Measurements from ENCODE around the gene RSPH9. TPM values are rescaled to one million over a fixed set of nuclear protein-coding genes. Genes with fewer than 3 reads are reported as not detected.

RSPH9 gene
- total RNA-seq, 1 experiment from 2014 or later, result 0.28 TPM

DNA sequence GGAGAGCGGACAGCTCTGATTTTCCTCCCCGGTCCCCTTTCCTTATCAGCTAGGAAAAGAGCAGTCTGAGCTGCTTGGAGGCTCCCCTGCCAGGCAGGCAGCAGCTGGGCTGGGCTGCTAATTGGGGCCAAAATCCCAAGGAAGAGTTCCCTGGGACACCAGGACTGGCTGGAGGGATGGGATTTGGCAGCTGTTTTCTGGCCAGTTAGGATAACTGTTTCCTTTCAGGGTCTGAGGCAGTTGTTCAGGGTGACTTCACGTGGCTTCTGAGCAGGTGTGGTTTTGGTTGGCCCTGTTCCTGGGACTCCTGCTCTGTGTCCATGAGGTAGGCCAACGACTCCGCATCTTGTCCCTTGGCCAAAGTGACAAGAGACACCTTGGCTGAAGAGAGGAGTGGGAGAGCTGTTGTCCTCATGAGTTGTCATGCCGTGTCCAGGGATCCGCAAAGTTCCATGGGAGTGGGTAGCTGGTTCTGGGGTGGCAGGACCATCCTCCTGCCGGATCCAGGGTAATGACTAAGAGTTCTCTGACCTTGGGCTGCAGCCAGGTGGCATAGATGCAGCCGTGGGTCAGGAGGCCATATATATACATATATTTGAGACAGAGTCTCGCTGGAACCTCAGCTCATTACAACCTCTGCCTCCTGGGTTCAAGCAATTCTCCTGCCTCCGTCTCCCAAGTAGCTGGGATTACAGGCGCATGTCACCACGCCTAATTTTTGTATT lies 21.5 kb downstream of the RSPH9 start:
- in situ Hi-C loops (cut with HindIII; ENCODE audit: low pct_unique_long_range_greater_than_20kb, low sequenced_read_pairs), result no loop called here
- no peak for ATAC-seq

DNA sequence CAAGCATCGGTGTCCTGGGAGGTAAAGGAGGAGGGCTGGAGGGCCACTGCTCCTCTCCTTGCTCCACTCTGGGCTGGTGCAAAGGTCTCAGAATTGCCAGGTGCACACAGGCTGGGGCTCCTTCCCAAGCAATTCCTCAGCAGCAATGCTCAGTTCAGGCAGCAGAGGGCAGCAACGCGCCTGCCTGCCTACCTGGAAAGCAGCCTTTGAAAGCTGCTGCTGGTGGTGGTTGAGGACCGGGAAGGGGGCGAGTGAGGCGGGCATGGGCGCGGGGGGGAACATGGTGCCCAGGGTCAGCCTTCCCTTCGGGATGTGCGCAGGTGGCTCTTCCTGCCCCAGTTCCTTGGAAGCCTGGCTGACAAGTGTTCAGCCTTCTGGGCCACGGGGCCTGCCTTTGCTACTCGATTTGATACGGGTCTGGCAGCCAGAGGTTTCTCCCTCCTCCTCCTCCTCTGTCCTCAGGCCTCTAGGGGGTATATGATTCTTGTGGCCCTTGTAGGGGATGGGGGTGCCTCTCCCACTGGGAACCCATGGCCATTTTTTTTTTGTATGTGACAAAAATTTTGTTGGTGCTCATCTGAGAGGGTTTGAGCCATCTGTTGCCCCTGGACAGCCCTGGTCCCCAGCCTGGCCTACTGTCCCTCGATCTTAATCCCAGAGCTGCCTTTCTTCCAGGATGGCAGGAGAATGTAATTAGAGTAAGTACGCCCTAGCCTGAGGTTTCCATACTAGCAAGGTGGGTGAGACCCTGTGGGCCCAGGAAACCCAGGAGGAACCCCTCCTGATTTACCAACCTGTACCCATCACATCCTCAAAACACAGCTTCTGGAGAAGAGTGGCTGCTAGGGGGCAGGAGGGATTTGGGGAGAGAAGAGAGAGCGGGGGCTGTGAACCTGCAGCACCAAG lies 22.7 kb downstream of the RSPH9 start:
- POLR2A ChIA-PET, result no interaction called here
- DNase-seq (ENCODE audit: low read depth, low spot score), result no peak
- Histone ChIP-seq H3K4me3 (ENCODE audit: low read depth in 2 of 2, low read length in 2 of 2) (no peak overlapping the region), H3K9me3 (ENCODE audit: control insufficient read depth, insufficient read depth, low read depth, low read length) (no peaks in the 10 kb centered on the region), H3K4me1 (ENCODE audit: control insufficient read depth, insufficient read depth, low read length) (peaks cover 9% of the 10 kb centered on the region), H3K27ac (ENCODE audit: low read length) (no peak overlapping the region; the same call in 1 of the 2 replicates), H3K27me3 (ENCODE audit: control insufficient read depth, insufficient read depth, low read length) (no peaks in the 10 kb centered on the region), H3K36me3 (ENCODE audit: control insufficient read depth, insufficient read depth, low read length) (no peaks in the 10 kb centered on the region)
- intact Hi-C loops (cut with micrococcal nuclease; ENCODE audit: unreplicated experiment) (loop anchor here (1.0 to 5.0 kb wide), 2 partner anchors 105 to 412 kb away; partner anchors contain the start of gene VEGFA), in situ Hi-C loops (cut with HindIII; ENCODE audit: low pct_unique_long_range_greater_than_20kb, low sequenced_read_pairs) (no loop called here)
- CTCF ChIA-PET, result interaction anchor here (0.7 to 2.0 kb wide), 4 partner anchors 38 to 412 kb away, joined by 3 to 10 read pairs (median 4); no protein-coding TSS in a partner anchor
- peak; percentile 75 for ATAC-seq
- TF ChIP-seq POLR2AphosphoS5 (IDR thresholded peaks at IDR 0.05; ENCODE audit: low read depth, low read length), result peak; percentile 40; the same call in 1 of the 2 replicates
- TF ChIP-seq, protein P1, sequence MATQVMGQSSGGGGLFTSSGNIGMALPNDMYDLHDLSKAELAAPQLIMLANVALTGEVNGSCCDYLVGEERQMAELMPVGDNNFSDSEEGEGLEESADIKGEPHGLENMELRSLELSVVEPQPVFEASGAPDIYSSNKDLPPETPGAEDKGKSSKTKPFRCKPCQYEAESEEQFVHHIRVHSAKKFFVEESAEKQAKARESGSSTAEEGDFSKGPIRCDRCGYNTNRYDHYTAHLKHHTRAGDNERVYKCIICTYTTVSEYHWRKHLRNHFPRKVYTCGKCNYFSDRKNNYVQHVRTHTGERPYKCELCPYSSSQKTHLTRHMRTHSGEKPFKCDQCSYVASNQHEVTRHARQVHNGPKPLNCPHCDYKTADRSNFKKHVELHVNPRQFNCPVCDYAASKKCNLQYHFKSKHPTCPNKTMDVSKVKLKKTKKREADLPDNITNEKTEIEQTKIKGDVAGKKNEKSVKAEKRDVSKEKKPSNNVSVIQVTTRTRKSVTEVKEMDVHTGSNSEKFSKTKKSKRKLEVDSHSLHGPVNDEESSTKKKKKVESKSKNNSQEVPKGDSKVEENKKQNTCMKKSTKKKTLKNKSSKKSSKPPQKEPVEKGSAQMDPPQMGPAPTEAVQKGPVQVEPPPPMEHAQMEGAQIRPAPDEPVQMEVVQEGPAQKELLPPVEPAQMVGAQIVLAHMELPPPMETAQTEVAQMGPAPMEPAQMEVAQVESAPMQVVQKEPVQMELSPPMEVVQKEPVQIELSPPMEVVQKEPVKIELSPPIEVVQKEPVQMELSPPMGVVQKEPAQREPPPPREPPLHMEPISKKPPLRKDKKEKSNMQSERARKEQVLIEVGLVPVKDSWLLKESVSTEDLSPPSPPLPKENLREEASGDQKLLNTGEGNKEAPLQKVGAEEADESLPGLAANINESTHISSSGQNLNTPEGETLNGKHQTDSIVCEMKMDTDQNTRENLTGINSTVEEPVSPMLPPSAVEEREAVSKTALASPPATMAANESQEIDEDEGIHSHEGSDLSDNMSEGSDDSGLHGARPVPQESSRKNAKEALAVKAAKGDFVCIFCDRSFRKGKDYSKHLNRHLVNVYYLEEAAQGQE (IDR thresholded peaks at IDR 0.05; ENCODE audit: insufficient read depth in 1 of 2, low read depth in 2 of 2, low read length in 1 of 2), result no peak
- TF ChIP-seq, protein P2, sequence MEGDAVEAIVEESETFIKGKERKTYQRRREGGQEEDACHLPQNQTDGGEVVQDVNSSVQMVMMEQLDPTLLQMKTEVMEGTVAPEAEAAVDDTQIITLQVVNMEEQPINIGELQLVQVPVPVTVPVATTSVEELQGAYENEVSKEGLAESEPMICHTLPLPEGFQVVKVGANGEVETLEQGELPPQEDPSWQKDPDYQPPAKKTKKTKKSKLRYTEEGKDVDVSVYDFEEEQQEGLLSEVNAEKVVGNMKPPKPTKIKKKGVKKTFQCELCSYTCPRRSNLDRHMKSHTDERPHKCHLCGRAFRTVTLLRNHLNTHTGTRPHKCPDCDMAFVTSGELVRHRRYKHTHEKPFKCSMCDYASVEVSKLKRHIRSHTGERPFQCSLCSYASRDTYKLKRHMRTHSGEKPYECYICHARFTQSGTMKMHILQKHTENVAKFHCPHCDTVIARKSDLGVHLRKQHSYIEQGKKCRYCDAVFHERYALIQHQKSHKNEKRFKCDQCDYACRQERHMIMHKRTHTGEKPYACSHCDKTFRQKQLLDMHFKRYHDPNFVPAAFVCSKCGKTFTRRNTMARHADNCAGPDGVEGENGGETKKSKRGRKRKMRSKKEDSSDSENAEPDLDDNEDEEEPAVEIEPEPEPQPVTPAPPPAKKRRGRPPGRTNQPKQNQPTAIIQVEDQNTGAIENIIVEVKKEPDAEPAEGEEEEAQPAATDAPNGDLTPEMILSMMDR (IDR thresholded peaks at IDR 0.05), result peak; percentile 98
- BruUV-seq (replicated peaks), result no TSS peak

More for the DNA sequence above, 21.5 kb downstream of the RSPH9 start:
- Histone ChIP-seq H3K4me3 (ENCODE audit: low read depth in 2 of 2, low read length in 2 of 2) (no peak overlapping the region), H3K27me3 (ENCODE audit: control insufficient read depth, insufficient read depth, low read length) (no peaks in the 10 kb centered on the region), H3K4me1 (ENCODE audit: control insufficient read depth, insufficient read depth, low read length) (peaks cover 9% of the 10 kb centered on the region), H3K36me3 (ENCODE audit: control insufficient read depth, insufficient read depth, low read length) (no peaks in the 10 kb centered on the region), H3K9me3 (ENCODE audit: control insufficient read depth, insufficient read depth, low read depth, low read length) (no peaks in the 10 kb centered on the region), H3K27ac (ENCODE audit: low read length) (no peak overlapping the region)
- no TSS peak for BruUV-seq (replicated peaks)
- CTCF ChIA-PET, result interaction anchor here (0.7 to 1.3 kb wide), 4 partner anchors 92 to 412 kb away, joined by 3 to 6 read pairs (median 4); no protein-coding TSS in a partner anchor
- POLR2A ChIA-PET, result no interaction called here
- no peak for DNase-seq (ENCODE audit: low read depth, low spot score)
- intact Hi-C loops (cut with micrococcal nuclease; ENCODE audit: unreplicated experiment), result loop anchor here (5.0 kb wide), 1 partner anchor 106 kb away; the partner anchor contains the start of gene VEGFA
- TF ChIP-seq TCF7L2 (IDR thresholded peaks at IDR 0.05; ENCODE audit: low read depth, low read length), result no peak
- TF ChIP-seq, protein P2 (IDR thresholded peaks at IDR 0.05), result no peak
- TF ChIP-seq SIN3A (IDR thresholded peaks at IDR 0.05; ENCODE audit: borderline replicate concordance, insufficient read depth, low read depth, low read length), result no peak
- TF ChIP-seq, protein P1 (IDR thresholded peaks at IDR 0.05; ENCODE audit: insufficient read depth in 1 of 2, low read depth in 2 of 2, low read length in 1 of 2), result no peak
- no peak for TF ChIP-seq POLR2AphosphoS5 (IDR thresholded peaks at IDR 0.05; ENCODE audit: low read depth, low read length)
